NOMO-1 treated with DMSO at 0.1 percent for 48 hours (cell line): Measurements from ENCODE around the gene FAM167B.

Experiments used
- DNase-seq: peaks from one replicate; lab custom pipeline; 2025; ENCODE audit not compliant: unreplicated experiment; lab: John Stamatoyannopoulos, UW

FAM167B gene

GRCh38 chr1:32223683-32224082 is 23.3 kb upstream of the FAM167B start:
- DNase-seq: no peak

DNA sequence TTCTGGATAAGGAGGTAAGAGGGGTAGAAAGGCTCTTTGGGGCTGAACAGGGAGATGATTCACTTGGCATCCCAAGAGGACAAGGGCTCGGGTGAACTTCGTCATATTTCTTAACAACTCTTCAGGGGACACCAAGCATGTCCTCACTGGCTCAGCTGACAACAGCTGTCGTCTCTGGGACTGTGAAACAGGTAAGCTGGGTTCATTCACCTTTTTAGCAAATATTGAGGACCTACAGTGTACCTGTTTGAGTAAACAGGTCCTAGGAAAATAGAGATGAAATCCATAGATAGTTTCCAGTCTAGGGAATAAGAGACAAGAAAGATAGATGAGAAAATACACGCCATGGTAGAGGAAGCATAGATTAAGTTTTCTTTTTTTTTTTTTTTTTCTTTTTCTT is 22.7 kb upstream of the FAM167B start:
- no peak for DNase-seq

DNA sequence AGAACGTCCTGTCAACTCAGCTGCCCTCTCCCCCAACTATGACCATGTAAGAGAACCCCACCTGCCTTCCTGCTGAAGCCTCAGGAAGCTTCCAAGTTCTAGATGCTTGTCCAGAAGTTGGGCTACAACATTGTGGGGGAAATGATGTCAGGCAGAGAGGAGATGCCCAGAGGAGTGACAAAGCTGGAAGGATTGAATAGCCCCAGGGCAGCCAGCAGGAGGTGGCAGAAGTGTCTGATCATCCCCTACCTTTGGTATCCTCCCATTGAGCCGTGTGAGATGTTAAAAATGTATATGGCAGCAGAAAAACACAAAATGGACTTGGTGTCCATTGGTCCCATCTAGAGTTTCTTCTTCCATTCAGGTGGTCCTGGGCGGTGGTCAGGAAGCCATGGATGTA is 18.3 kb upstream of the FAM167B start:
- DNase-seq: no peak

DNA sequence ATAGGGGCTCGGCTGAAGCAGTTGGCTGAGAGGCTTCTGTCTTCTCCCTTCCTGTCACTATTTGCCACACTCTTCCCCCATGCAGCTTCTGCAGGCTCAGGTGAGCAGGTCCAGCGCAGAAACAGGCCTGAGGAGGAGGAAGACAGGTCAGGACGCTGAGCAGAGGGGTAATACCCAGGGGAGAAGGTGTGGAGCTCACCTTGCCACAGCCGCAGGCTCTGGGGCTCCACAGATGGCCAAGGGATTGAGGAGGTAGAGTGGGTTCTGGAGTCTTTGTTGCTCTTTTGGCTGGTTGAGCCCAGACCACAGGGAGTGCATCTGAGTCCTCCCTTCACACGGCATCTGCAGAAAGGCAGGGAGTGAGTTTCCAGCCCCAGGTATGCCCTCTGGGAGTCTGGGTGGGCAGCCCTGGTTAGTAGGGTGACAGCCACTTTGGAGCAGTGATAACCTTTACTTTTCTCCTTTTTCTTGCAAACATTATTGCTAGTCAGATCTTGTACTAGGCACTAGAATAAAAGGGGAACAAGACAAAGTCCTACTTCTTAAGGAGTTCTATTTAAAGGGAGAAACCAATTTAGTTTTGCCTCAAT is 15.1 kb upstream of the FAM167B start:
- DNase-seq: no peak

DNA sequence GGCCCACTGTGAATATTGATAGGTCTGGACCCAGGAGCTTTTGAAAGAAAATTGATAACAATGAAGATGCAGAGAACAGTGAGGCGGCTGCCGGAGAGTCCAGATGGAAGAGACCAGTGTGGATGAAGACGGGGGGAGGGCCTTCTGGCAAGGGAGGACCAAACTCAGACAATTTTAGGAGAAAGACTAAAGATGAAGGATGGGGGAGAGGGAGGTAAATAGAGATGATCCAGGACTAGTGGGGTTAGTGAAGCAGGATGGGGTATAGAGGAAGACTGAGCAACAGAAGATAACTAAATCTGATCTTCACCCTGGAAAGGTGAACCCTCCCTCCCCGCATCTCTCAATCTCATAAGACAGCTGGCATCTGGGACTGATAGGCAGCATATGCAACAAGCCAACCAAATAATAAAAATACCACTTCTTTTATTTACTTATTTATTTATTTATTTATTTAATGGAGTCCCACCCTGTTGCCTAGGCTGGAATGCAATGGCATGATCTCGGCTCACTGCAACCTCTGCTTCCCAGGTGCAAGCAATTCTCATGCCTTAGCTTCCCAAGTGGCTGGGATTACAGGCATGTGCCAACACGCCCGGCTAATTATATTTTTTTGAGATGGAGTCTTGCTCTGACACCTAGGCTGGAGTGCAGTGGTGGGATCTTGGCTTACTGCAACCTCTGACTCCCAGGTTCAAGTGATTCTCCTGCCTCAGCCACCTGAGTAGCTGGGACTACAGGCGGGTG is 14.3 kb upstream of the FAM167B start:
- no peak for DNase-seq

DNA sequence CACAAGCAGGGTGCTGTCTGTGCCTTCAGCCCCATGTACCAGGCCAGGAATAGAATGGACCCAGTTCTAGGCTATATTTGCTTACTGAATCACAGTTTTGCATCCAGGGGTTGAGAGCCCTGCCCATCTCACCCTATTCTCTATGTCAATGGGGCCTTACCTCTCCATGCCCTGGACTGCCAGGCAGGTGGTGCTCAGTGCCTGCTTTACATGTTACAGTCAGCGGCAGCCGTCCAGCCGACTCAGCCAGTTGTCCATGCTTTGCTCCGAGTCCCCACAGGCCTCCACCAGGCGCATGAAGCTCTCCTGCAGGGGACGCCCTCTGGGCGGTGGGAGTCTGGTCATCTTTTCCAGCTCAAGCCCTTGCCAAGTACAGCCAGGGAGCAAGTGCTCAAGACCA is 12.2 kb upstream of the FAM167B start:
- no peak for DNase-seq

GRCh38 chr1:32239337-32239736 is 7.7 kb upstream of the FAM167B start:
- no peak for DNase-seq

DNA sequence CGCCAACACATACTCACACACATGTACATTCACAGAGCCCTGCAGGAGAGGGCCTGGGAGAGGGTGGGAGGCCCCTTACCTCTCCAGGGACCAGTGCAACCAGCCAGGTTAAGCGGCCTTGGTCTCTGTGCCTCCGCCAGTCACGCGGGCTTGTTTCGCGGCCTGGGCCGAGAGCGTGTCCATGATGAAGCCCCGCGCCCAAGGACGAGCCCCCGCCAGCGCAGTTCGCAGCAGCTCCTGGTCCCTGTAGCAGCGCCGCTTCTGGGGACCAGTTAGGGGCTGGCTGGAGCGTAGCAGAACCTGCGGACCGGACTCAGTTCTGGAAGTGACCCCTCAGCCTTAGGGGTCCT is 7.3 kb upstream of the FAM167B start:
- no peak for DNase-seq

DNA sequence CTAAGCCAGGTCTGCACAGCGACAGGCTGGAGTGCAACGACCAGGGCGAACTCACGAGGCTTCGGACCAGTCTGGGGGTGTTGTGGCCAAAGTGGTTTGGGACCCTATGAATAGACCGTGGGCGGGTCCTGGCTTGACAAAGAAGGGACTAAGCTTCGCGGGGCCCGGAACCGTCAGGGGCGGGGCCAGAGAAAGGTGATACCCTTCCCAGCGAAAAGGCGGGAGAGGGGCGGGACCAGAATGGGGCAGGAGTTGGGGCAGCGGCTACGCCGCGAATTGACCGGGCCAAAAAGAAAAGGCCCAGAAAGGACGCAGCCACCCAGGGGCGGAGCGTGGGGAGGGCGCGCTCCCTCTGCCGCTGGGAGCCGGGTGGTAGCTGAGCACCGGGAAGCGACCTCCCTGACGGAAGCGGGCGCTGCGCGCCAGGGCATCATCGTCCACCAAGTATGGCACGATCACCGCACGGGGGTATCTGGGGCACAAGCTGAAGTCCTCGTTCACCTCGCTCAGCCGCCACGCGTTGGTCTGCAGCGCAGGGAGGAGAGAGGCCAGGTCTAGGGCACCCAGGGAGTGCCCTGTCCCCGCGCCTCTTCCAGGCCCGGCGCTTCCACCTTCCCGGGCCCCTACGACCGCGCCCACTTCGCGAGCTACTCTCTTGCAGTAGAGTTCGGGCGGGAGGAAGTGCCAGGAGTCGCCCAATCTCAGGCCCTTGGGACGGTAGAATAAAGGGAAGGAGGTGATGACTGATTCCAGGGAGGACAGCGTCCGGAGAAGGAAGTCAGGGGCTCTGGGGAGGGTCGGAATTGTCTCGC is 6.7 kb upstream of the FAM167B start:
- DNase-seq: peak; percentile 56

DNA sequence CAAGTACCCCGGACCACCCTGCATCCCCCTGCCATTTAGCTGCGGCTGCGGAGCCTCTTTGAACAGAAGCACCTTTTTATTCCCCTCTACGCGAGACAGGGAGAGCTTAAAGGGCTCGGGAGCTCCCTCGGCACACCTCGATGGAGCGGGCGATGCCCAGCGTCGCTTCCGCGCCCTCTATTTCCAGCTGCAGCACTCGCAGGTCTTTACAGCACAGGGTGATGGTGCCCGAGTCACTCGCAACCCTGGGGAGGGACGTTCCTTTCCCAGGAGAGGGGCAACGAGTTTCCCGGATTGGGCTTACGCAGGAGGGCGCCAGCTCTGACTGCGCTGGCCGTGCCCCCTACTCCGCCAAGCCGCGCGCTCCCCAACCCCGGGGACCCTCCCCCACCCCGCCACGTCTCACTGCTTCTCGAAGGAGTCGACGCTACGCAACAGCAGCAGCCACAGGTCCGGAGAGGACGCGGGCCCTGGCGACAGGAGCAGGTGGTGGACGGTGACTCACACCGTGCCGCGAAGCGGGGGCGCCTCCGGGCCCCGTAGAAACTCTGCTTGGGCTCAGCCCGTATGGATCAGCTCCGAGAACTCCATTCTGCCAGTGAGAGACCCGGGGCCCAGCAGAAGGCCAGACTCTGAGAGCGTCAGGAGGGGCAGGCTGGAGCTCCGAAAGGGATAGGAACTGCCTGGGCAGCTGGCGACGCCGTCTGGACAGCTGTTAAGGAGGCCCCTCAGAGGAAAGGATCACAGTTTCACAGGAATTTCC is 5.8 kb upstream of the FAM167B start:
- peak; percentile 9 for DNase-seq

DNA sequence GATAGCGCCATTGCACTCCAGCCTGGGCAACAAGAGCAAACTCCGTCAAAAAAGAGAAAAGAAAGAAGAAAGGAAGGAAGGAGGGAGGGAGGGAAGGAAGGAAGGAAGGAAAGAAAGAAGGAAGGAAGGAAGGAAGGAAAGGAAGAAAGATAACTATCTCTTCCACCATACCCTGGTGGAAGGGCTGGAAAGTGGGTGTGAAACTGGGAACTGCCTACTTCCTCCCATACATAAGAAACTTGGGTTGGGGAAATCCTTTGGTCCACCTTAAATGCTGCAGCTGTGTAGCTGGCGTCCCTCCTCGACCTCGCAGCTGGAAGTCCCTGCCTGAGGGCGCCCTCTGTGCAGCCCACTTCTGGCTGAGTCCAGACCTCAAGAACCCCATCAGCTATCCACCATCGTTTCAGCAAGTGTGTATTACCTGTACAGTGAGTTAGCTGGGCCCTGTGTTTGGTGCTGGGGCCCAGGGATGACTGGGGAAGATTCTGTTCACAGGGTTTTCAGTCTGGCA is 4.6 kb upstream of the FAM167B start:
- peak; percentile 41 for DNase-seq

GRCh38 chr1:32247452-32247851 is 430 bp downstream of the FAM167B start:
- no peak for DNase-seq

DNA sequence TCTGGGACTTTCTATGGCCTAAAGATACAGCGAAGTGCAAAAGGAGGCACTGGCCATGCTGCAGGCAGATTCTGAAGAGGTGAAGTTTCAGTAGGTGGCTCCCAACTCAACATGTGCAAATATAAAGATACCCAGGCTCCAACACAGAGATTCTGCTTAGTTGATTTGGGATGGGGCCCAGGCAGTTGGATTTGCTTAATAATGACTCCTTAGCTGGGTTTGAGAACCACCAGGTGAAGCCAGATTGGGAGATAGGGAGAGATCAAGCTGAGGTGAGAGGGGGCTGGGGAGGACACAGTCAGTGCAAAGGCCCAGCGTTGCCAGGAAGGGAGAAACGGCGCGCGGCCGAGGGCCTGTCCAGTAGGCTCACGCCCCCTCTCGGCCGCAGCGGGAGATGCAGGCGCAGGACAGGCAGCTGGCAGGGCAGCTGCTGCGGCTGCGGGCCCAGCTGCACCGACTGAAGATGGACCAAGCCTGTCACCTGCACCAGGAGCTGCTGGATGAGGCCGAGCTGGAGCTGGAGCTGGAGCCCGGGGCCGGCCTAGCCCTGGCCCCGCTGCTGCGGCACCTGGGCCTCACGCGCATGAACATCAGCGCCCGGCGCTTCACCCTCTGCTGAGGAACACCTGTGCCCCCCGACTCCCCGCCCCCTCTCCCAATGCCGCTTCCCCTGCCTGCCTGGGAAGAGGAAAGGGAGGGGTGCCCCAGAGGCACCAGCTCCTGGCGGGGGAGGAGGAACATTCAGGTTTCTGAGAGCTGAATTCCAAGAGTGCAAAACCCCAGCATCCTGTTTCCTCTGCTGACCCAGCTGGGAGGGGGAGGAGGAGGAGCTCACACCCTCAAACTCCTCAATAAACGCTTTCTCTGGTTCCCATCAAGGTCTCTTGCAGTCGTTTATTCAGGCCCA is 1.2 kb downstream of the FAM167B start:
- peak; percentile 31 for DNase-seq

GRCh38 chr1:32249831-32250525 is 3.0 kb downstream of the FAM167B start:
- DNase-seq: peak; percentile 23

GRCh38 chr1:32250893-32251716 is 4.1 kb downstream of the FAM167B start, which contains the start of gene LCK:
LCK (plus strand) TSS chr1:32251265; CDS start chr1:32274330, 23,065 bp downstream.
- no peak for DNase-seq

GRCh38 chr1:32255072-32256071 is 8.3 kb downstream of the FAM167B start:
- DNase-seq: no peak

DNA sequence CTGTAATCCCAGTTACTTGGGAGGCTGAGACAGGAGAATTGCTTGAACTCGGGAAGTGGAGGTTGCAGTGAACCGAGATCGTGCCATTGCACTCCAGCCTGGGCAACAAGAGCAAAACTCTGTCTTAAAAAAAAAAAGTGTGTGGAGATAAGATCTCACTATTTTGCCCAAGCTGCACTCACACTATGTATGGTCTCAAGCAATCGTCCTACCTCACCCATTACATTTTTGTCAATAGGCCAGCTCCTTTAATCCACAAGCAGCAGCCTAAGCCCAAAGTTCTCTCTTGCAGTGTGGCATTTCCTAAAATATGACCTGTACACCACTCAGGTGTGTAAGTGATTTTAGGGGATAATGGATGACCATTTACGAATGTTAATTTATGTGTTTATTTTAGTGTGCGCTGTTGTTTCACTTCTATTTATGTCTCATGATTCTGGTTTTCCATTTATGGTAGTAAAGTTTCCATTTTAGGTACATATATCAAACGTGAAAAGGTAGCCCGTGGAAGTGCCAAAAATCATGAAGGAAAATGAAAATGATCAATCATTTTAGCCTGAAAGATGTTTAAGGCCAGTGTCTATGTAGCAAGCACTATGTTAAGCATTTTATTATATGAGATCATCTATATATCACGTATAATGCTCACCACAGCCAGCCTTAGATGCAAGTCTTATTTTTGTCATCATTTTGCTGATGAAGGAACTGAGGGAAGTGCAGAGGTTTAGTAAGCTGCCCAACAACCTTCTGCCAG is 9.6 kb downstream of the FAM167B start:
- no peak for DNase-seq
